AG09319 (cell line): ENCODE data around the gene SUSD3.
A peak's percentile ranks its signal among the peaks of the same experiment; 100 is the strongest.

Experiments
- DNase-seq: peaks from one replicate; pipeline ENCODE4 v3.0.0-alpha.2; 2010; ENCODE audit warnings: low read depth; ENCODE audit errors: extremely low read depth
- TF ChIP-seq, protein P1 (sequence below): IDR thresholded peaks from 2 replicates; pipeline ENCODE4 v1.5.1; 2011; ENCODE audit warnings: low read depth, mild to moderate bottlenecking, inconsistent platforms, low read length, moderate library complexity

The SUSD3 gene

GRCh38 chr9:93068956-93069355, 10.5 kb downstream of the SUSD3 start:
- TF ChIP-seq, protein P1, sequence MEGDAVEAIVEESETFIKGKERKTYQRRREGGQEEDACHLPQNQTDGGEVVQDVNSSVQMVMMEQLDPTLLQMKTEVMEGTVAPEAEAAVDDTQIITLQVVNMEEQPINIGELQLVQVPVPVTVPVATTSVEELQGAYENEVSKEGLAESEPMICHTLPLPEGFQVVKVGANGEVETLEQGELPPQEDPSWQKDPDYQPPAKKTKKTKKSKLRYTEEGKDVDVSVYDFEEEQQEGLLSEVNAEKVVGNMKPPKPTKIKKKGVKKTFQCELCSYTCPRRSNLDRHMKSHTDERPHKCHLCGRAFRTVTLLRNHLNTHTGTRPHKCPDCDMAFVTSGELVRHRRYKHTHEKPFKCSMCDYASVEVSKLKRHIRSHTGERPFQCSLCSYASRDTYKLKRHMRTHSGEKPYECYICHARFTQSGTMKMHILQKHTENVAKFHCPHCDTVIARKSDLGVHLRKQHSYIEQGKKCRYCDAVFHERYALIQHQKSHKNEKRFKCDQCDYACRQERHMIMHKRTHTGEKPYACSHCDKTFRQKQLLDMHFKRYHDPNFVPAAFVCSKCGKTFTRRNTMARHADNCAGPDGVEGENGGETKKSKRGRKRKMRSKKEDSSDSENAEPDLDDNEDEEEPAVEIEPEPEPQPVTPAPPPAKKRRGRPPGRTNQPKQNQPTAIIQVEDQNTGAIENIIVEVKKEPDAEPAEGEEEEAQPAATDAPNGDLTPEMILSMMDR = no peak
- DNase-seq = no peak

DNA sequence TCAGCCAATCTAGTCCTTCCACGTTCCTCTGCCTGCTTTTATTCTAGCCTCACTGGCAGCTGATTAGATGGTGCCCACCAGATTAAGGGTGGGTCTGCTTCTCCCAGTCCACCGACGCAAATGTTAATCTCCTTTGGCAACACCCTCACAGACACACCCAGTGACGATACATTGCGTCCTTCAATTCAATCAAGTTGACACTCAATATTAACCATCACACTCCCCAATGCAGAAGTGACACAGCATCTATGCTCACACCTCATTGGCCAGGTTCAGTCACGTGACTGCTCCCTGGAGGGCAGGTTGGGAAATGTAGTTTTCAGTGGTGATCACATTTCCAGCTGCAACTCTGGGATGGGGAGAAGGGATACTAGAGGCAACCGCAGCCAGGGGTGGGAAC, 13.0 kb downstream of the SUSD3 start:
- TF ChIP-seq, protein P1 = no peak
- no peak for DNase-seq

- peak; percentile 39 for DNase-seq
- TF ChIP-seq, protein P1 = no peak
Observed at GRCh38 chr9:93072383-93072795, 13.9 kb downstream of the SUSD3 start.

GRCh38 chr9:93076101-93076791, 17.7 kb downstream of the SUSD3 start:
- DNase-seq = no peak
- TF ChIP-seq, protein P1 = no peak

DNA sequence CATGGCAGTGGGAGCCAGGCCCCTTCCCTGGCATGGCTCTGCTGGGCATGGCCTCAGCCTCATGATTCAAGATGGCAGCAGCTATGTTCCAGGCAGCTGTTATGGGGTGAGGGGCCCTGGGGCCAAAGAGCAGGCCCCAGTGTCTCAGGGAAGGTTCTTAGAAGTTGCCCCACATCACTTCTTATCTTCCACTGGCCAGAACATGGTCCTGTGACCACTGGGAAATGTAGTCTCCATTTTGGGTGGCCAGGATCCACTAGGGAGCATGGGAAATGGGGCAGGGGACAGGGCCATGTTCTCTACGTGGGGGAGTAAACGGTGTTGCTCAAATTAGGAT, 18.3 kb downstream of the SUSD3 start:
- TF ChIP-seq, protein P1 = no peak
- no peak for DNase-seq

- TF ChIP-seq, protein P1 = no peak
- DNase-seq = no peak
Observed at GRCh38 chr9:93077367-93077766, 18.9 kb downstream of the SUSD3 start.

- no peak for DNase-seq
- TF ChIP-seq, protein P1 = no peak
Observed at GRCh38 chr9:93077811-93078210, 19.3 kb downstream of the SUSD3 start.
